NCI-H2227 (cell line): ENCODE measurements around the gene TBX2.

Experiments
- DNase-seq: peaks from one replicate; lab custom pipeline; 2025; ENCODE audit not compliant: unreplicated experiment; lab: John Stamatoyannopoulos, UW

Gene TBX2

GRCh38 chr17:61450641-61451537 lies 51.2 kb downstream of the TBX2 start:
- DNase-seq = no peak

DNA sequence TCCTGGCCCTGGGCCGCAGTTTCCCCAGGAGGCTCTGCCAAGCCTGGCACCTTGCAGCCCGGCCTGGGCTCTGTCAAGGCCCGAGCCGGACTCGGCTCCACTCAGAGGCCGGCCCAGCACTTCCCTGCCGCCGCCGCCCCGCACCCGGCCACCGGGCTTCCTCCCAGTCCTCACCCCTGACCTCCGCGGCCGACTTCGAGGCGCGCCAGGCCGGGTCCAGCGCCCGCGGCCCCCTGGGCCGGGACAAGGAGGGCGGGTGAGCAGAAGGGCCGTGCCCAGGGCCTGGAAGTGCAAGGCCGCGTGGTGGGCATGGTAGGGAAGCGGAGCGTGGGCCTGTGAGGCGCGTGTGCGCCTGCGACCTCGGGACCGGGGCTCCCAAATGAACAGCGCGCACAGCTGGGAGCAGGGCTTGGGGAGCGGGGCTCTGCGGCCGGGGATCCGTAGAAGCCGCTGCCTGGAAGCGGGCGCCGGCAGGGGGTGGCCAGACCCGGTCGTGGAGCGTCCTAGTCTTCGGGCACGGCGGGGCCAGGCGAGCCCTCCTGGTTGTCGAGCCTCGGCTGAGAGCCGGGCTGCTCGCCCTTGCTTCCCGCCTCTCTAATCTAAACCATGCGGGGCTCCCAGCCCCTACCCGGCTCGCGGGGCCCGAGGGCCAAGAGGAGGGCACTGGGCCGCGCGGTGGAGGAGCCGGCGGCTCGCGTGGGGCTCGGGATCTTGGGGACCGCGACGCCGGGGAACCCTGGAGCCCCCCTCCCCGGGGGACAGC lies 52.1 kb downstream of the TBX2 start:
- peak; percentile 25 for DNase-seq

DNA sequence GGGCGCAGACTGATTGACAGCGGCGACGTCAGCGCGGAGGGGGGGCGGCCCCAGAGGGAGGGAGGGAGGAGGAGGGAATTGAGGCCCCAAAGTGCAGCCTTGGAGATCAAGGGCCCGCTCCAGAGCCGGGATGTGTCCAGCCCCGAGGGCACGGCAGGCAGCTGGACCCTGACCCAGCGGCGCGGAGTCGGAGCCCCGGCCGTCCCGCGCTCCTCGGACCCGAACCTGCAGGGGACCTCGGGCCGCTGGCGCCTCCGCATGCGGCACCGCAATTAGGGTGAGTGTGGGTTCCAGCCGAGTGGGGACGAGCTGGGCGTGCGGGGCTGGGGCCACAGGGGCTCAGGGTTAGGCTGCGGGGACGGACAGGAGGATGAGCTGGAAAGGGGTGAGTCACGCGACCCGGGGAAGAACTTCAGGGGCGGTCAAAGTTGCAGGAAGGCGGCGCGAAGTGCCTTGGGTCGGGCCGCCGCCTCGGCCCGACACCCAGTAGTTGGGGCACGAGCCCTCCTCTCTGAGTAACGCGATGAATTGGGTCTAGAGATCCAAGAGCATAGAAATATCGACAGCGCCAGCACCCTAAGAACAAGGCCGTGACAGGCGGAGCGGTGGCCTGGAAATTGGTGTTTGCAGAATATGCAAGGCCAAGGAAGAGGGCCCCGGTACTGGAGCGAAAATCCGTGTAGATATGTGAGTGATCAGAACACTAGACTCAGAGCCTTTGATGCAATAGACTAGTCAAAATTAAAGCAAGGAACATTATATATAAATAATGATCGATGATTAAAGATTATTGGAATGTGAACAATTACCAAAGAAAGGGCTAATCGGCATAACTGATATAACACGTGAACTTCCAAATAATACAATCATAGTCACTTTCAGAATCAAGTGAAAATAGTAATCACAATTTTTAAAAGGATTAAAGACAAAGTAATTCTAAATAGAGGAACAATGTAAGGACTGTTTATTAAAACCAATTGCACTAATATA lies 53.0 kb downstream of the TBX2 start, which contains the start of gene TBX4:
Gene TBX4 (plus strand): TSS at position 122 of the 990 bp plus-strand sequence. CDS start 4,069 bp downstream, outside the sequence.
- no peak for DNase-seq

- no peak for DNase-seq
Observed at GRCh38 chr17:61453566-61454380, 54.1 kb downstream of the TBX2 start.

GRCh38 chr17:61454381-61455323 lies 55.0 kb downstream of the TBX2 start:
- DNase-seq = no peak

- no peak for DNase-seq
Observed at GRCh38 chr17:61455324-61456060, 55.8 kb downstream of the TBX2 start.

GRCh38 chr17:61456061-61456681 lies 56.5 kb downstream of the TBX2 start:
- no peak for DNase-seq

GRCh38 chr17:61456688-61457225 lies 57.1 kb downstream of the TBX2 start:
- DNase-seq = peak; percentile 19

GRCh38 chr17:61457226-61457983 lies 57.8 kb downstream of the TBX2 start:
- DNase-seq = no peak

DNA sequence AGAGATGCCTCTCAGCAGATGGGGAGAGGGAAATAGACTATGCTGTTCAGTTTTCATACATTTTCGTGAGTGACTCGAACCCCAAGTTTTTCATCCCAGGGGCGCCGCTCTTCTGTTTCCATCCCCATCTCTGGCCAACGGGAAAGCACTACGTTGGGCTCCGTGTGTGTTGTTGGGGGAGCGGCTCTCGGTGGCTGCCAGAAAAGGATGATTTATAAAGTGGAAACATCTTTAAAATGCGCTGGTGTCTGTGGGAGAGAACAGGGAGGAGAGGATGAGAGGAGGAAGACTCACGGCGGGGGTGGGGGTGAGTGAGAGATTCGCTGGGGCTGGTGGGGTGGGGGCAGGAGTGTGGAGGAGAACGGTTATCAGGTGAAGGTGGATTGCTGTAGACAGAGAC lies 58.4 kb downstream of the TBX2 start:
- no peak for DNase-seq

DNA sequence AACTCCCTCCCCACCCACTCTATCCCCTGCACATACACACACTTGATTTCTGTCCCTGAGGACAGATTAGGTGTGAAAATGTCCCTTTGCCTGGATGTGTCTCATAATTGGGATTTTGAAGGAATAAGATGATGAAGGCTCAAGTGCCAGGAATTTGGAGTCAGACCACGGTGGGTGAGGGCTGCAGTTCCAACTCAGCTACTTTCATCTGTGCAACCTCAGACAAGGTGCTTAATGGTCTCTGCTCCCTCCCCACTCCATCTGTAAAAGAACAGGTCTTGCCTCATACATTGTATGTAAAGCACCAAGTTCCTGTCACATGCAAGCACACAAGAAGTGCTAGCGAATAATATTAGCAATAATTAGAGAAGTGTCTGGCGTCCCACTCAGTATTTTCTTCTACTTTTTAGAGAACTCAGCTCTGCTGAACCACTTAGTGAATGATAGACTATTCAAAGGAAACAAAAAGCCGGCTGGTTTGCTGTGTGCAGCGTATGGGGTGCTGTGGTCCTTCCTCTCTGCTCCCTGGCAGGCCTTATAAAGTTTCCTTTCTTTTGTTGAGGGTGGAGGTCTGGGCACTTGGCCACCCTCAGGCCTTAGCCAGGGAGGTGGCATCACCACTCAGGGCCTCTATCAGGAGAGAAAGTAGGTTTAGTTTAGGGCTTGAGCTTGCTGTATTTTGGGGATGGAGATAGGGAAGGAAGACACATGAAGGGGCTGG lies 58.9 kb downstream of the TBX2 start:
- no peak for DNase-seq
